K562 (cell line): ENCODE results near the gene SLA2.

ENCODE experiments used
- ARID3A ChIP-seq: IDR thresholded peaks from 2 replicates; pipeline ENCODE4 v1.6.1; 2012; ENCODE audit warnings: low read depth, low read length, improper control_type of control experiment, borderline replicate concordance
- CBFB ChIP-seq: sonication (generic); formaldehyde crosslinking; IDR thresholded peaks from 2 replicates; pipeline ENCODE4 v1.4.0; 2020; ENCODE audit warnings: mild to moderate bottlenecking, missing genetic modification reagents
- KAT7 ChIP-seq: sonication (generic); formaldehyde crosslinking; IDR thresholded peaks from 2 replicates; pipeline ENCODE4 v1.8.0; 2022; ENCODE audit warnings: missing genetic modification reagents, mild to moderate bottlenecking, borderline replicate concordance
- NCOR1 ChIP-seq: fragments of 450-650 bp; IDR thresholded peaks from 2 replicates; pipeline ENCODE4 v1.6.1; 2016; ENCODE audit warnings: mild to moderate bottlenecking, moderate library complexity
- POLR2A ChIP-seq: fragments of 450-650 bp; conservative IDR thresholded peaks from 2 replicates; pipeline ENCODE4 v1.6.1; 2016
- POLR2AphosphoS2 ChIP-seq: IDR thresholded peaks from 2 replicates; pipeline ENCODE4 v1.6.1; 2012; ENCODE audit warnings: low read length, improper control_type of control experiment
- RBM17 ChIP-seq: fragments of 200-400 bp; formaldehyde crosslinking; IDR thresholded peaks from 2 replicates; pipeline ENCODE4 v1.6.1; 2017; ENCODE audit warnings: low read depth, mild to moderate bottlenecking, low read length, borderline replicate concordance
- TEAD4 ChIP-seq, 2 experiments: sonication (generic) in 1 of 2; formaldehyde crosslinking in 1 of 2; IDR thresholded peaks; 2 replicates each; pipeline versions ENCODE4 v1.6.1 to v1.8.0; 2012 to 2022; ENCODE audit warnings: borderline replicate concordance in 1 of 2, inconsistent platforms in 1 of 2, low read length in 1 of 2, mild to moderate bottlenecking in 1 of 2, missing genetic modification reagents in 1 of 2
- TRIM28 ChIP-seq: fragments of 450-650 bp; IDR thresholded peaks from 2 replicates; pipeline ENCODE4 v1.6.1; 2017
- ZBTB12 ChIP-seq: fragments of 250-450 bp; sonication (Bioruptor Pico); IDR thresholded peaks from 2 replicates; pipeline ENCODE4 v1.4.0; 2020

GRCh38 chr20:36565520-36565919 is 80.5 kb downstream of the SLA2 start:
- TF ChIP-seq KAT7 (CRISPR knock-in tag) (no peak), TRIM28 (no peak), TEAD4 (IDR thresholded peaks at IDR 0.05; ENCODE audit: low read length) (no peak), TEAD4 (CRISPR knock-in tag; IDR thresholded peaks at IDR 0.05; ENCODE audit: borderline replicate concordance) (no peak), POLR2A (no peak), RBM17 (no peak), POLR2AphosphoS2 (no peak), ZBTB12 (CRISPR knock-in tag) (no peak), NCOR1 (no peak), CBFB (CRISPR knock-in tag) (no peak), ARID3A (no peak)
